Suprapubic skin (tissue), 3 donors: ENCODE data around the gene ABRACL.

ENCODE experiments used
- POLR2A ChIP-seq, 2 donors: fragments of 450-650 bp; IDR thresholded peaks; one replicate each; pipeline ENCODE4 v1.6.1; 2017; ENCODE audit warnings: antibody characterized with exemption in 2 of 2, mild to moderate bottlenecking in 2 of 2, moderate library complexity in 2 of 2
- TF ChIP-seq, protein P1 (sequence below), 2 donors: fragments of 200-600 bp in 1 of 2; fragments of 450-650 bp in 1 of 2; sonication (generic) in 1 of 2; IDR thresholded peaks; one replicate each; pipeline ENCODE4 v1.5.1; 2016 to 2019; ENCODE audit warnings: antibody characterized with exemption in 2 of 2, mild to moderate bottlenecking in 1 of 2, moderate library complexity in 1 of 2

DNA sequence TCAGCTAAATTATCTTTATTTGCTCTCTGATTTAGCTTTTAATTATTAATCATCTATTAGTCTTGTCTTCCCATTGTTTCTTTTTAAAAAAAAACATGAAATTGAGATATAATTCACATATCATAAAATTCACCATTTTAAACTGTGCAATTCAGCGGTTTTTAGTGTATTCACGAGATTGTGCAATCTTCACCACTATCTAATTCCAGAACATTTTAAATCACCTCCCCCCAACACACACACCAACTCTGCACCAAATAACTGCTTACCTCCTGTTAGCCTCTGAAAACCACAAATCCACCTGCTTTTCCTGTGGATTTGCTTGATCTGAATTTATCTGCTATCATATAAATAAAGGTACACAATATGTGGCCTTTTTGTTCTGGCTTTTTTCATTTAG, 8.8 kb upstream of the ABRACL start:
- TF ChIP-seq, protein P1, sequence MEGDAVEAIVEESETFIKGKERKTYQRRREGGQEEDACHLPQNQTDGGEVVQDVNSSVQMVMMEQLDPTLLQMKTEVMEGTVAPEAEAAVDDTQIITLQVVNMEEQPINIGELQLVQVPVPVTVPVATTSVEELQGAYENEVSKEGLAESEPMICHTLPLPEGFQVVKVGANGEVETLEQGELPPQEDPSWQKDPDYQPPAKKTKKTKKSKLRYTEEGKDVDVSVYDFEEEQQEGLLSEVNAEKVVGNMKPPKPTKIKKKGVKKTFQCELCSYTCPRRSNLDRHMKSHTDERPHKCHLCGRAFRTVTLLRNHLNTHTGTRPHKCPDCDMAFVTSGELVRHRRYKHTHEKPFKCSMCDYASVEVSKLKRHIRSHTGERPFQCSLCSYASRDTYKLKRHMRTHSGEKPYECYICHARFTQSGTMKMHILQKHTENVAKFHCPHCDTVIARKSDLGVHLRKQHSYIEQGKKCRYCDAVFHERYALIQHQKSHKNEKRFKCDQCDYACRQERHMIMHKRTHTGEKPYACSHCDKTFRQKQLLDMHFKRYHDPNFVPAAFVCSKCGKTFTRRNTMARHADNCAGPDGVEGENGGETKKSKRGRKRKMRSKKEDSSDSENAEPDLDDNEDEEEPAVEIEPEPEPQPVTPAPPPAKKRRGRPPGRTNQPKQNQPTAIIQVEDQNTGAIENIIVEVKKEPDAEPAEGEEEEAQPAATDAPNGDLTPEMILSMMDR (IDR thresholded peaks at IDR 0.05) = no peak
- TF ChIP-seq POLR2A (IDR thresholded peaks at IDR 0.05) = no peak
